Measurements from ENCODE around the gene NPTX2. TPM values are rescaled to one million over a fixed set of nuclear protein-coding genes. Genes with fewer than 3 reads are reported as not detected.

The NPTX2 gene
- total and polyA plus RNA-seq, 5 donors from 2014 or later: not detected

- Mint-ChIP-seq H3K4me3 (no peak overlapping the region), H3K9me3 (peaks cover 0 to 2% (median 0%) of the 10 kb centered on the region in 7 donors), H3K4me1 (no peaks in the 10 kb centered on the region)
These were observed 14.2 kb upstream of the NPTX2 start for GRCh38 chr7:98602755-98603398.

GRCh38 chr7:98603399-98603788 lies 13.7 kb upstream of the NPTX2 start:
- H3K27ac Mint-ChIP-seq: no peak overlapping the region
- no peaks in the 10 kb centered on the region for H3K36me3 ChIP-seq (ENCODE audit: control insufficient read depth, insufficient read depth, low read length)

More at GRCh38 chr7:98602755-98603398, 14.2 kb upstream of the NPTX2 start:
- no peak for ATAC-seq (ENCODE audit: low read depth in 2 of 2)
- H3K4me1 ChIP-seq (ENCODE audit: control insufficient read depth, insufficient read depth, low read length, poor library complexity, severe bottlenecking): no peaks in the 10 kb centered on the region
- H3K9me3 ChIP-seq (ENCODE audit: control insufficient read depth in 2 of 2, low read length in 2 of 2): no peaks in the 10 kb centered on the region
- no peak for DNase-seq
- no peaks in the 10 kb centered on the region for H3K27me3 ChIP-seq (ENCODE audit: control insufficient read depth, insufficient read depth, low read length)
- no peaks in the 10 kb centered on the region for H3K27me3 Mint-ChIP-seq
- H3K36me3 ChIP-seq (ENCODE audit: control insufficient read depth, insufficient read depth, low read length): no peaks in the 10 kb centered on the region
- H3K4me3 ChIP-seq (ENCODE audit: low read depth, low read length): no peak overlapping the region
- H3K36me3 Mint-ChIP-seq: no peaks in the 10 kb centered on the region
- H3K27ac Mint-ChIP-seq: no peak overlapping the region
- no peak overlapping the region for H3K27ac ChIP-seq (ENCODE audit: insufficient read depth, low read length, poor library complexity, severe bottlenecking)

GRCh38 chr7:98613601-98614425 lies 3.3 kb upstream of the NPTX2 start:
- Histone ChIP-seq H3K27ac (ENCODE audit: insufficient read depth, low read length, poor library complexity, severe bottlenecking) (no peak overlapping the region), H3K4me1 (ENCODE audit: control insufficient read depth, insufficient read depth, low read length, poor library complexity, severe bottlenecking) (no peaks in the 10 kb centered on the region), H3K9me3 (ENCODE audit: control insufficient read depth in 2 of 2, low read length in 2 of 2) (no peaks in the 10 kb centered on the region), H3K4me3 (ENCODE audit: low read depth, low read length) (no peak overlapping the region), H3K36me3 (ENCODE audit: control insufficient read depth, insufficient read depth, low read length) (no peaks in the 10 kb centered on the region), H3K27me3 (ENCODE audit: control insufficient read depth, insufficient read depth, low read length) (peaks cover 5% of the 10 kb centered on the region)
- no peak for ATAC-seq (ENCODE audit: low read depth in 2 of 2)
- Mint-ChIP-seq H3K4me3 (no peak overlapping the region), H3K9me3 (peaks cover 0 to 17% (median 3%) of the 10 kb centered on the region in 7 donors), H3K27me3 (peaks cover 33% of the 10 kb centered on the region), H3K27ac (no peak overlapping the region), H3K4me1 (no peaks in the 10 kb centered on the region), H3K36me3 (no peaks in the 10 kb centered on the region)
- DNase-seq: no peak

More at GRCh38 chr7:98603399-98603788, 13.7 kb upstream of the NPTX2 start:
- Mint-ChIP-seq H3K9me3 (peaks cover 0 to 2% (median 0%) of the 10 kb centered on the region in 7 donors), H3K4me1 (no peaks in the 10 kb centered on the region), H3K36me3 (no peaks in the 10 kb centered on the region), H3K27me3 (no peaks in the 10 kb centered on the region), H3K4me3 (no peak overlapping the region)
- DNase-seq (no peak), ATAC-seq (ENCODE audit: low read depth in 2 of 2) (no peak)
- no peak overlapping the region for H3K4me3 ChIP-seq (ENCODE audit: low read depth, low read length)
- H3K9me3 ChIP-seq (ENCODE audit: control insufficient read depth in 2 of 2, low read length in 2 of 2): no peaks in the 10 kb centered on the region
- no peaks in the 10 kb centered on the region for H3K27me3 ChIP-seq (ENCODE audit: control insufficient read depth, insufficient read depth, low read length)
- H3K27ac ChIP-seq (ENCODE audit: insufficient read depth, low read length, poor library complexity, severe bottlenecking): no peak overlapping the region
- H3K4me1 ChIP-seq (ENCODE audit: control insufficient read depth, insufficient read depth, low read length, poor library complexity, severe bottlenecking): no peaks in the 10 kb centered on the region

GRCh38 chr7:98616381-98617050 lies 569 bp upstream of the NPTX2 start:
- H3K36me3 ChIP-seq (ENCODE audit: control insufficient read depth, insufficient read depth, low read length): no peaks in the 10 kb centered on the region
- H3K4me3 ChIP-seq (ENCODE audit: low read depth, low read length): no peak overlapping the region
- no peak overlapping the region for H3K4me3 Mint-ChIP-seq
- no peaks in the 10 kb centered on the region for H3K4me1 ChIP-seq (ENCODE audit: control insufficient read depth, insufficient read depth, low read length, poor library complexity, severe bottlenecking)
- H3K36me3 Mint-ChIP-seq: no peaks in the 10 kb centered on the region
- H3K27ac Mint-ChIP-seq: no peak overlapping the region
- no peak overlapping the region for H3K27ac ChIP-seq (ENCODE audit: insufficient read depth, low read length, poor library complexity, severe bottlenecking)
- DNase-seq (no peak), ATAC-seq (ENCODE audit: low read depth in 2 of 2) (no peak)
- H3K9me3 ChIP-seq (ENCODE audit: control insufficient read depth in 2 of 2, low read length in 2 of 2): no peaks in the 10 kb centered on the region
- peaks cover 5% of the 10 kb centered on the region for H3K27me3 ChIP-seq (ENCODE audit: control insufficient read depth, insufficient read depth, low read length)
- H3K4me1 Mint-ChIP-seq: no peaks in the 10 kb centered on the region
- H3K9me3 Mint-ChIP-seq: peaks cover 0 to 7% (median 3%) of the 10 kb centered on the region in 7 donors
- peaks cover 51% of the 10 kb centered on the region for H3K27me3 Mint-ChIP-seq

GRCh38 chr7:98617960-98618418 lies 904 bp downstream of the NPTX2 start:
- Mint-ChIP-seq H3K27ac (no peak overlapping the region), H3K27me3 (peaks cover 57% of the 10 kb centered on the region), H3K4me1 (no peaks in the 10 kb centered on the region), H3K4me3 (no peak overlapping the region), H3K36me3 (no peaks in the 10 kb centered on the region), H3K9me3 (peaks cover 0 to 5% (median 2%) of the 10 kb centered on the region in 7 donors)
- ATAC-seq (ENCODE audit: low read depth in 2 of 2) (no peak), DNase-seq (no peak)
- Histone ChIP-seq H3K4me3 (ENCODE audit: low read depth, low read length) (no peak overlapping the region), H3K9me3 (ENCODE audit: control insufficient read depth in 2 of 2, low read length in 2 of 2) (no peaks in the 10 kb centered on the region), H3K27ac (ENCODE audit: insufficient read depth, low read length, poor library complexity, severe bottlenecking) (no peak overlapping the region), H3K36me3 (ENCODE audit: control insufficient read depth, insufficient read depth, low read length) (no peaks in the 10 kb centered on the region), H3K4me1 (ENCODE audit: control insufficient read depth, insufficient read depth, low read length, poor library complexity, severe bottlenecking) (no peaks in the 10 kb centered on the region), H3K27me3 (ENCODE audit: control insufficient read depth, insufficient read depth, low read length) (peaks cover 5% of the 10 kb centered on the region)

- H3K27ac Mint-ChIP-seq: no peak overlapping the region
- no peaks in the 10 kb centered on the region for H3K36me3 Mint-ChIP-seq
- no peak overlapping the region for H3K4me3 Mint-ChIP-seq
- Histone ChIP-seq H3K27me3 (ENCODE audit: control insufficient read depth, insufficient read depth, low read length) (peaks cover 5% of the 10 kb centered on the region), H3K27ac (ENCODE audit: insufficient read depth, low read length, poor library complexity, severe bottlenecking) (no peak overlapping the region), H3K36me3 (ENCODE audit: control insufficient read depth, insufficient read depth, low read length) (no peaks in the 10 kb centered on the region), H3K4me1 (ENCODE audit: control insufficient read depth, insufficient read depth, low read length, poor library complexity, severe bottlenecking) (no peaks in the 10 kb centered on the region), H3K9me3 (ENCODE audit: control insufficient read depth in 2 of 2, low read length in 2 of 2) (no peaks in the 10 kb centered on the region), H3K4me3 (ENCODE audit: low read depth, low read length) (no peak overlapping the region)
- H3K4me1 Mint-ChIP-seq: no peaks in the 10 kb centered on the region
- peaks cover 49% of the 10 kb centered on the region for H3K27me3 Mint-ChIP-seq
- peaks cover 0 to 5% (median under 1%) of the 10 kb centered on the region in 7 donors for H3K9me3 Mint-ChIP-seq
- DNase-seq (no peak), ATAC-seq (ENCODE audit: low read depth in 2 of 2) (no peak)
These were observed 1.7 kb downstream of the NPTX2 start for GRCh38 chr7:98618786-98619185.

GRCh38 chr7:98619450-98620321 lies 2.6 kb downstream of the NPTX2 start:
- H3K27me3 Mint-ChIP-seq: peaks cover 48% of the 10 kb centered on the region
- H3K27me3 ChIP-seq (ENCODE audit: control insufficient read depth, insufficient read depth, low read length): peaks cover 5% of the 10 kb centered on the region
- no peaks in the 10 kb centered on the region for H3K36me3 Mint-ChIP-seq
- H3K4me1 Mint-ChIP-seq: no peaks in the 10 kb centered on the region
- no peak for ATAC-seq (ENCODE audit: low read depth in 2 of 2)
- H3K27ac ChIP-seq (ENCODE audit: insufficient read depth, low read length, poor library complexity, severe bottlenecking): no peak overlapping the region
- no peak overlapping the region for H3K27ac Mint-ChIP-seq
- H3K4me1 ChIP-seq (ENCODE audit: control insufficient read depth, insufficient read depth, low read length, poor library complexity, severe bottlenecking): no peaks in the 10 kb centered on the region
- H3K9me3 Mint-ChIP-seq: peaks cover 0 to 5% (median 0%) of the 10 kb centered on the region in 7 donors
- no peak for DNase-seq
- no peaks in the 10 kb centered on the region for H3K9me3 ChIP-seq (ENCODE audit: control insufficient read depth in 2 of 2, low read length in 2 of 2)
- no peak overlapping the region for H3K4me3 Mint-ChIP-seq
- no peaks in the 10 kb centered on the region for H3K36me3 ChIP-seq (ENCODE audit: control insufficient read depth, insufficient read depth, low read length)
- H3K4me3 ChIP-seq (ENCODE audit: low read depth, low read length): no peak overlapping the region

Measured in CD4-positive, CD25-positive, alpha-beta regulatory T cell (primary cell).